HG02571 (cell line): ENCODE measurements around the gene ARHGDIG.
"Not testable (repeated sequence)": the region's sequence is repeated elsewhere in the genome, so short reads cannot be mapped to it uniquely, and the experiment has no call there.

Experiments
- ATAC-seq: cut with Tn5 transposase; IDR thresholded peaks from one replicate; pipeline ENCODE4 v1.9.1; 2021; ENCODE audit warnings: mild to moderate bottlenecking, moderate library complexity; ENCODE audit not compliant: unreplicated experiment

The ARHGDIG gene

DNA sequence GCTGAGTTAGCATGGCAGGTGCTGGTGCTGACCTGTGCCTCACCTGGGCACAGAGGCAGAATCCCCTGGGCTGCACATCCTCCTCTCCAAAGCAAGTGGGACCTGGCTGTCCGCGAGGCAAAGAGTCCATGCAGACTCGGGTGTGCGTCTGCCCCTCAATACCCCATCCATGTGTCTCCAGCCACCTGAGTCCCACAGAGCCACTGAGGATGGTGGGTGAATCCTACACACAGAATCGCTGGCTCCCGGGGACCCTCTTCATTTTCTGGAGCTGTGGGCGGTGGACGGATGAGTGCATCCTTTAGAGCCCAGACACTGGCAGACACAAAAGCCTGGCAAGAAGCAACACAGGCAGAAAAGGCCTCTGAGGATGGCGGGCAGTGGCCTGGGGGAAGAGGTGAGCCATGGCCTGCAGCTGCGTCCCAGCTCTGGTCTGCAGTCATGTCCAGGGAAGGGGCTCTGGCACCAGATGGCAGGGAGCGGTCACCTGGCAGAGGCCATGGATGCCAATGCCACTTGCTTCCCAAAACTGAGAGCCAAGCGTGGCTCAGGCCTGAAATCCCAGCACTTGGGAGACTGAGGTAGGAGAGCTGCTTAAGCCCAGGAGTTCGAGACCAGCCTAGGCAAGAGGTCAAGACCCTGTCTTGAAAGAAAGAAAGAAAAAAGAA lies 42.2 kb downstream of the ARHGDIG start:
- ATAC-seq: no peak

DNA sequence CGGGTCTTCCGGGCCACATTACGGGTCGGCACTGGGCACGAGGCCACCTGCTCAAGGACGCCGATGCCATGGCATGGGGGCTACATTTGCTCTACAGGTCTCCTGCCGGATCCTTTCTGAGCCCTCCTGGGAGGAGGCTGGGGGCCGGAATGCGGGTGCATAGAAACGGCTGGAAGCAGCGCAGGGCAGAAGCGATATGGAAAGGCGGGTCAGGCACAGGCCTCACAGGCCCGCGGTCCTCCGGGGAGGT lies 43.7 kb downstream of the ARHGDIG start:
- no peak for ATAC-seq

DNA sequence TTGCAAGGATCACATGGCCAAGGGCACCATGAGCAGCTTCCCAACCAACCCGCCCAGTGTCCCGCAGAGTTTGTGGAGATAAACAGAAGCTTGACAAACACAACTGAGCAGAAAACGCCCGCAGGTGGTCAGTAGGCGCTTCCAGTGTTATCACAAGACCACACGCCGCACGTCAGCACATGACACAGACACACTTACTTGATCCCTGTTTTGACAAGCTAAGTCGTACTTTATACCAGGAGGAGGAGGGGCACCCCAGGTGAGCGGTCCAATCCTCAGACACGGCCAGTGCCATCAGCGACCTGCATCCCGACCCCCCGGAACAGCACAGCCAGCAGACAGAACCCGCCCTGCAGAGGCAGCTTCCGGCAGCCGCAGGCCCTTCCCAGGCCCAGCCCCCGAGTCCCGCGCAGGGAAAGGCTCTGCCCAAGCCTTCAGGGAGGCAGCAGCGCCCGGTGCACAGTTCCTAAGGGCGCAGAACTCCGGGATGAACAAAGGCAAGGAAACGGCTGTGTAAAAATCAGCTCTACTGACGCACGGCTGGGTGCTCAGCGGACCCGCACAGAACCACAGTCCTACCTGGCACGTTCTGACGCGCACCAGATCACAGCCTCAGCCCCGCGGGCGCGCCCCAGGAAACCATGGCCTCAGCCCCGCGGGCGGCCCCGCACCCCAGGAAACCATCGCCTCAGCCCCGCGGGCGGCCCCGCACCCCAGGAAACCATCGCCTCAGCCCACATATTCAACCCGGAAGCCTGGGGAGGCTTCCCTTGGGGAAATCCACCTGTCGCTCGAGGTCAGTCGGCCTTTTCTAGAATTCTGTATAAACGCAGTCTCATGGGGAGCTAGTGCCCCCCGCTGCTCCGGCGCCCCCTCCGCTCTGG lies 44.3 kb downstream of the ARHGDIG start:
- no peak for ATAC-seq

DNA sequence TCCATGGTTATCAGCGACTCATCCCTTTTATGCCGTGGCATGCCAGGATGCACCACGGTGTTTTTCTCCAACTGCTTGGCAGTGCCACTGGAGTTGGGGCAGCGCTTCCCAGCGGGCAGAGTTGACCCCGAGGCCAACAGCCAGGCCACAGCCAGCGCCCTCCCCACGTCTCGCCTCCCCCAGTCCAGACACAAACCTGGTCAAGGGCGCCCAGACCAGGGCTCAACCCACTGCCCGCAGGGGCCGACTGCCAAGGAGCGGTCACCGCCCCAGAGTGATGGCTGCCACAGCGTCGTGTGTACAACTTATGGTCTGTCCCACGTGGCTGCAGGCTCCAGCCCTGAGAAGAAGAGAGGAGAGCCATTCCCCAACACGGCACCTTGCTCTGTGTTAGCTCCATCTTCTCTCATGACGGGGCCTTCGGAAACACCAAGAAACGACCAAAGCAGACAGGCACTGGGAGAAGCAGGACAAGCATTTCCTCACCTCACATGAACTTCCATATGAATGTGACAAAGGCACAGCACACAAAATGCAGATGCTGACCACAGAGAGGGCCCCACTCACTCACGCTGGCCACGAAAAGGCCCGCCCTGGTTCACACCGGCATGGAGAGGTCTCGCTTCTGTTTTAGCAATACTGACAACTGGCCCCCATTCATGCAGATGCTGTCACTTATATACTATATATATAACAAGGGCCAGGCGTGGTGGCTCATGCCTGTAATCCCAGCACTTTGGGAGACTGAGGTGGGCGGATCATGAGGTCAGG lies 45.2 kb downstream of the ARHGDIG start:
- ATAC-seq: no peak

DNA sequence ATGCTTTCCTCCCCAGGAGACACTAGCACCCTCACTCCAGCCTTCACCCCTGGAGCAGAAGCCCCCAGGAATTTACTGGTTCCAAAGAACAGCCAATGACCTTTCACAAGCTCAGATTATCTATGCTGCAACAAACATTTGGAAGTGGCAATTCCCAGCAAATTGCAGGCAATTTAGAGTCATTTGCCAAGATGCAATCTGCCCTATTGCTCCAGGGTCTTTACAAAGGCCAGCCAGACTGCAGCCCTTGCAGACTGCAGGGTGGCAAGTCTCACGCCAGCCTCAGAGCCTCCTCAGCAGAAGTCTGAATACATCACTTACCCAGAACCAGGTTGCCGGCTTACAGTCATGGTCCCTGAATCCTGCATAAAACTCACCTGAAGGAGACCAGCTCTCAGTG lies 50.4 kb downstream of the ARHGDIG start:
- ATAC-seq: no peak

DNA sequence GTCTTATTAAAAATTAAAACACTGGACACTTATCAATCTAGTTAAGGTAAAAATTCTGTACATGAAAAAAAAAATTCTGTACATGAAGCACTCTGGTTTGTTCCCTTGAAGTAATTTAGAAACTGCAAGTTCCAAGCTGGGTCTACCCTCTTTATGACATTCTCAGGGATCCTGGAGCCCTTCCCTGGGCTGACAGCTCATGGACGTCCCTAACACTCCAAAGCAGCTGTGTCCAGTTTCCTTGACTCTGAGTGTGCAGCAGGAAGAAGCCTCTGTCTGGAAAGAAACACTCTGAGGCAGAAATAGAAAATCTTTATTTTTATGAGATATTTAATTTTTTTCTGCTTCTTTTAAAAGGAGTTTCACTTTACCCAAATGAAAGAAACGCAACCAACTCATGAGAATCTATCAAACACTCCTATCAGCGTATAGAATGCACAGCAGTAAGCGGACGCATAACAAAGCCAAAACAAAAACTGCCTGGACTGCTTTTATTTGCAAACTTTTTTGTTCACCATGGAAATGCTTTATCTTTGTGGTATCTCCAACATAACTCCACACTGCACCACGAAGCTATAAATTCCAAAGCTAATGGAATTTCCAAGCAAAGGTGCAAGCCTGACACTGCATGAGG lies 50.9 kb downstream of the ARHGDIG start:
- not testable (repeated sequence) for ATAC-seq
